GM12864 (cell line): ENCODE results near the gene PAK2.

Experiments
- DNase-seq: peaks from one replicate; pipeline ENCODE4 v3.0.0-alpha.2; 2011; ENCODE audit warnings: low read depth
- H3K4me3 ChIP-seq: 2 replicates; pipeline ENCODE4 v1.5.1; 2011; ENCODE audit warnings: mild to moderate bottlenecking, low read depth, low read length, control low read depth
- TF ChIP-seq, protein P1 (sequence below): IDR thresholded peaks from 2 replicates; pipeline ENCODE4 v1.5.1; 2011; ENCODE audit warnings: low read depth, mild to moderate bottlenecking, moderate library complexity, low read length, control low read depth, inconsistent platforms; ENCODE audit errors: missing control alignments

PAK2 gene

GRCh38 chr3:196739671-196740480, at the start of gene PAK2:
PAK2 (plus strand) TSS chr3:196739857; CDS start chr3:196782647, 42,790 bp downstream.
- peak within 1 kb of the TSS; percentile 74 for H3K4me3 ChIP-seq
- peak; percentile 45 for DNase-seq
- TF ChIP-seq, protein P1, sequence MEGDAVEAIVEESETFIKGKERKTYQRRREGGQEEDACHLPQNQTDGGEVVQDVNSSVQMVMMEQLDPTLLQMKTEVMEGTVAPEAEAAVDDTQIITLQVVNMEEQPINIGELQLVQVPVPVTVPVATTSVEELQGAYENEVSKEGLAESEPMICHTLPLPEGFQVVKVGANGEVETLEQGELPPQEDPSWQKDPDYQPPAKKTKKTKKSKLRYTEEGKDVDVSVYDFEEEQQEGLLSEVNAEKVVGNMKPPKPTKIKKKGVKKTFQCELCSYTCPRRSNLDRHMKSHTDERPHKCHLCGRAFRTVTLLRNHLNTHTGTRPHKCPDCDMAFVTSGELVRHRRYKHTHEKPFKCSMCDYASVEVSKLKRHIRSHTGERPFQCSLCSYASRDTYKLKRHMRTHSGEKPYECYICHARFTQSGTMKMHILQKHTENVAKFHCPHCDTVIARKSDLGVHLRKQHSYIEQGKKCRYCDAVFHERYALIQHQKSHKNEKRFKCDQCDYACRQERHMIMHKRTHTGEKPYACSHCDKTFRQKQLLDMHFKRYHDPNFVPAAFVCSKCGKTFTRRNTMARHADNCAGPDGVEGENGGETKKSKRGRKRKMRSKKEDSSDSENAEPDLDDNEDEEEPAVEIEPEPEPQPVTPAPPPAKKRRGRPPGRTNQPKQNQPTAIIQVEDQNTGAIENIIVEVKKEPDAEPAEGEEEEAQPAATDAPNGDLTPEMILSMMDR, result no peak

GRCh38 chr3:196689941-196690660, 49.6 kb upstream of the PAK2 start:
- no peak overlapping the region for H3K4me3 ChIP-seq
- TF ChIP-seq, protein P1, result no peak
- no peak for DNase-seq

- H3K4me3 ChIP-seq, result no peak overlapping the region
- DNase-seq, result no peak
- TF ChIP-seq, protein P1, result no peak
Observed at GRCh38 chr3:196691386-196691785, 48.3 kb upstream of the PAK2 start.

DNA sequence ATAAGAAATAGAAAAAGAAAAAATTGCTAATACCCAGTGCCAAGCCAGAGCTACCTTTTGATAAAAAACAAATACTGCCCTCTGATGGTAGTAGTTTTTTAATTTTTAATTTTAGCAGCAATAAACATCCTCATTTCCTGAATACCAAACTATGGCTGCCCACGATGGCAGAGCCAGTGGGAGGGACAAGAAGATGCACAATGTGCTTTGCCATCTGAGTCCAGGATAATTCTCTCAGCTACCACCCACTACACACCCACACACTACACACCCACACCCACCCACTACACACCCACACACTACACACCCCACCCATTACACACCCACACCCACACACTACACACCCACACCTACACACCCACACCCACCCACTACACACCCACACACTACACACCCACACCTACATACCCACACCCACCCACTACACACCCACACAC, 45.4 kb upstream of the PAK2 start:
- H3K4me3 ChIP-seq, result no peak overlapping the region
- TF ChIP-seq, protein P1, result no peak
- DNase-seq, result no peak

- DNase-seq, result no peak
- TF ChIP-seq, protein P1, result no peak
- no peak overlapping the region for H3K4me3 ChIP-seq
Observed at GRCh38 chr3:196694941-196695848, 44.5 kb upstream of the PAK2 start.

GRCh38 chr3:196695849-196696226, 43.8 kb upstream of the PAK2 start:
- TF ChIP-seq, protein P1, result no peak
- no peak overlapping the region for H3K4me3 ChIP-seq
- no peak for DNase-seq
